Immature natural killer cell (primary cell): ENCODE data around the gene CALD1. TPM values are rescaled to one million over a fixed set of nuclear protein-coding genes. Genes with fewer than 3 reads are reported as not detected.

ENCODE experiments used
- DNase-seq, 3 donors: peaks; one replicate each; pipeline ENCODE4 v3.0.0; 2022; ENCODE audit warnings: mixed read lengths in 1 of 3
- H3K27ac Mint-ChIP-seq, 6 donors: one replicate each; pipeline ENCODE4 v1.8.0; 2020; ENCODE audit warnings: mixed read lengths in 6 of 6, mild to moderate bottlenecking in 5 of 6, inconsistent platforms in 4 of 6, moderate library complexity in 3 of 6
- H3K27me3 Mint-ChIP-seq, 3 donors: one replicate each; pipeline ENCODE4 v1.8.0; 2020 to 2021; ENCODE audit warnings: low read depth in 3 of 3, mild to moderate bottlenecking in 3 of 3, mixed read lengths in 3 of 3, moderate library complexity in 3 of 3, inconsistent platforms in 1 of 3
- H3K36me3 Mint-ChIP-seq, 3 donors: one replicate each; pipeline ENCODE4 v1.8.0; 2020; ENCODE audit warnings: mixed read lengths in 3 of 3, inconsistent platforms in 2 of 3, mild to moderate bottlenecking in 2 of 3
- H3K4me1 Mint-ChIP-seq, 2 donors: one replicate each; pipeline ENCODE4 v1.8.0; 2020; ENCODE audit warnings: inconsistent platforms in 2 of 2, mild to moderate bottlenecking in 2 of 2, mixed read lengths in 2 of 2, moderate library complexity in 1 of 2
- H3K4me3 Mint-ChIP-seq, 5 donors: one replicate each; pipeline ENCODE4 v1.8.0; 2020; ENCODE audit warnings: mild to moderate bottlenecking in 5 of 5, mixed read lengths in 5 of 5, inconsistent platforms in 3 of 5, moderate library complexity in 3 of 5
- H3K9me3 Mint-ChIP-seq, 6 donors: one replicate each; pipeline ENCODE4 v1.8.0; 2020; ENCODE audit warnings: mild to moderate bottlenecking in 6 of 6, mixed read lengths in 6 of 6, inconsistent platforms in 4 of 6, moderate library complexity in 3 of 6
- polyA plus RNA-seq, 3 donors: library from polyadenylated mRNA; unstranded; fragments of 300-500 nt; fragmentation: Illumina TruSeq; gene quantifications; one replicate each; pipeline ENCODE4 v1.2.3, GENCODE V29; 2021

CALD1 gene
- polyA plus RNA-seq, 3 donors from 2014 or later, result 0.06 to 0.07 TPM; not detected in 1

- DNase-seq, result no peak
Observed at GRCh38 chr7:134938141-134938540, 158.7 kb downstream of the CALD1 start.

GRCh38 chr7:134939136-134939535, 159.7 kb downstream of the CALD1 start:
- no peaks in the 10 kb centered on the region for H3K4me1 Mint-ChIP-seq
- H3K9me3 Mint-ChIP-seq, result no peaks in the 10 kb centered on the region
- no peak overlapping the region for H3K4me3 Mint-ChIP-seq
- H3K27me3 Mint-ChIP-seq, result peaks cover 2 to 12% (median 6%) of the 10 kb centered on the region in 3 donors
- no peak for DNase-seq
- no peaks in the 10 kb centered on the region for H3K36me3 Mint-ChIP-seq
- H3K27ac Mint-ChIP-seq, result no peak overlapping the region

More at GRCh38 chr7:134938141-134938540, 158.7 kb downstream of the CALD1 start:
- peaks cover 0 to 2% (median 0%) of the 10 kb centered on the region in 3 donors for H3K36me3 Mint-ChIP-seq
- H3K9me3 Mint-ChIP-seq, result no peaks in the 10 kb centered on the region
- H3K27me3 Mint-ChIP-seq, result peaks cover 2 to 15% (median 6%) of the 10 kb centered on the region in 3 donors
- H3K4me1 Mint-ChIP-seq, result peaks cover 0 to under 1% of the 10 kb centered on the region in 2 donors
- H3K27ac Mint-ChIP-seq, result no peak overlapping the region
- no peak overlapping the region for H3K4me3 Mint-ChIP-seq

- Mint-ChIP-seq H3K4me1 (no peaks in the 10 kb centered on the region), H3K9me3 (no peaks in the 10 kb centered on the region), H3K27ac (no peak overlapping the region), H3K36me3 (no peaks in the 10 kb centered on the region), H3K4me3 (no peak overlapping the region), H3K27me3 (peaks cover 2 to 12% (median 6%) of the 10 kb centered on the region in 3 donors)
- DNase-seq, result no peak
Observed at GRCh38 chr7:134940729-134941128, 161.3 kb downstream of the CALD1 start.

- H3K4me3 Mint-ChIP-seq, result no peak overlapping the region
- no peaks in the 10 kb centered on the region for H3K9me3 Mint-ChIP-seq
- peaks cover 2 to 12% (median 6%) of the 10 kb centered on the region in 3 donors for H3K27me3 Mint-ChIP-seq
- DNase-seq, result no peak
- no peak overlapping the region for H3K27ac Mint-ChIP-seq
- no peaks in the 10 kb centered on the region for H3K4me1 Mint-ChIP-seq
- H3K36me3 Mint-ChIP-seq, result no peaks in the 10 kb centered on the region
Observed at GRCh38 chr7:134941185-134941900, 161.9 kb downstream of the CALD1 start.

DNA sequence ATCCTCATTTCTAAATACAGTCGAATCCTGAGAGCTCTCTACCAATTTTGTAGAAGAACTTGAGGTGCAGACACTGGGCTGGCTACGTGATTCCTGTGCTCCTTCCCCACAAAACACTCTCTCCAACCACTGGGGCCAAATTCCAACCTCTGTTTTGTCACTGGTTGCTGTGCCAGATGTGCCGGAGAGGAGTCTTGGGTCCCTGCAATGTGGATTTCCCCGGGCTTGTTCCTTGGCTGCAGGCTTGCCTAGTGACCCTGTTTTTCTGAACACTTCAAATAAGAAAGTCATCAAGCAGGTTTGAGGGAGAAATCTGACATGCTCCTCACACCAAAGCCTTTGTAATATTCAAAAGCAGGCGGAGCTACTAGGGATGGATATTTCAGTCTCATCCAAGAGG, 162.5 kb downstream of the CALD1 start:
- Mint-ChIP-seq H3K4me3 (no peak overlapping the region), H3K27me3 (peaks cover 2 to 12% (median 7%) of the 10 kb centered on the region in 3 donors), H3K36me3 (no peaks in the 10 kb centered on the region), H3K4me1 (no peaks in the 10 kb centered on the region), H3K27ac (no peak overlapping the region), H3K9me3 (no peaks in the 10 kb centered on the region)
- no peak for DNase-seq

- Mint-ChIP-seq H3K4me1 (no peaks in the 10 kb centered on the region), H3K4me3 (no peak overlapping the region), H3K36me3 (no peaks in the 10 kb centered on the region), H3K9me3 (no peaks in the 10 kb centered on the region), H3K27ac (no peak overlapping the region), H3K27me3 (peaks cover 2 to 12% (median 9%) of the 10 kb centered on the region in 3 donors)
- no peak for DNase-seq
Observed at GRCh38 chr7:134942690-134943466, 163.4 kb downstream of the CALD1 start.

GRCh38 chr7:134943785-134944400, 164.5 kb downstream of the CALD1 start:
- Mint-ChIP-seq H3K27me3 (peaks cover 2 to 12% (median 9%) of the 10 kb centered on the region in 3 donors), H3K4me1 (no peaks in the 10 kb centered on the region), H3K4me3 (no peak overlapping the region), H3K36me3 (no peaks in the 10 kb centered on the region), H3K9me3 (no peaks in the 10 kb centered on the region), H3K27ac (no peak overlapping the region)
- DNase-seq, result no peak

DNA sequence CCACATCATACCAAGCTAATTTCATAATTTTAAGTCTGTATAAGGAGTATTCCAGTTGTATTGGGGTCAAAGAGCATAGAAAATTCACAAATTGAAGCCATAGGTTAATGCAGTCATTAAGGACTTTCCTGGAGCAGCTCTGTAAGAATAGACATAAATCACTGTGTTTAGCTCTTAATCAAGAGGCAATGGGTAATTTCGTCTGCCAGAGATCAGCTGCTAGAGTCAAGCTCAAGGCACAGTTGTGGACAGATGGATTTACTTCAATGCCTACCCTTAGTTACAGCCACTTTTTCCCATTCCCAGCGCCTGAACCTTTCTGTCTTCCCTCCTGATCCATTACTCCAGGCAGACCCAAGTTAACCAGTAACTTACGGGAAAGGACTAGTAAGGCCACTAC, 166.3 kb downstream of the CALD1 start:
- DNase-seq, result no peak
- H3K4me3 Mint-ChIP-seq, result no peak overlapping the region
- H3K9me3 Mint-ChIP-seq, result no peaks in the 10 kb centered on the region
- no peaks in the 10 kb centered on the region for H3K36me3 Mint-ChIP-seq
- H3K4me1 Mint-ChIP-seq, result no peaks in the 10 kb centered on the region
- peaks cover 2 to 12% (median 9%) of the 10 kb centered on the region in 3 donors for H3K27me3 Mint-ChIP-seq
- H3K27ac Mint-ChIP-seq, result no peak overlapping the region

- Mint-ChIP-seq H3K36me3 (no peaks in the 10 kb centered on the region), H3K27me3 (peaks cover 0 to 9% (median 8%) of the 10 kb centered on the region in 3 donors), H3K9me3 (no peaks in the 10 kb centered on the region), H3K4me1 (no peaks in the 10 kb centered on the region), H3K4me3 (no peak overlapping the region), H3K27ac (no peak overlapping the region)
- no peak for DNase-seq
Observed at GRCh38 chr7:134946260-134946659, 166.8 kb downstream of the CALD1 start.

- peaks cover 0 to 2% (median 2%) of the 10 kb centered on the region in 3 donors for H3K27me3 Mint-ChIP-seq
- no peak overlapping the region for H3K4me3 Mint-ChIP-seq
- no peaks in the 10 kb centered on the region for H3K4me1 Mint-ChIP-seq
- no peaks in the 10 kb centered on the region for H3K9me3 Mint-ChIP-seq
- DNase-seq, result no peak
- no peak overlapping the region for H3K27ac Mint-ChIP-seq
- no peaks in the 10 kb centered on the region for H3K36me3 Mint-ChIP-seq
Observed at GRCh38 chr7:134947329-134947728, 167.9 kb downstream of the CALD1 start.

DNA sequence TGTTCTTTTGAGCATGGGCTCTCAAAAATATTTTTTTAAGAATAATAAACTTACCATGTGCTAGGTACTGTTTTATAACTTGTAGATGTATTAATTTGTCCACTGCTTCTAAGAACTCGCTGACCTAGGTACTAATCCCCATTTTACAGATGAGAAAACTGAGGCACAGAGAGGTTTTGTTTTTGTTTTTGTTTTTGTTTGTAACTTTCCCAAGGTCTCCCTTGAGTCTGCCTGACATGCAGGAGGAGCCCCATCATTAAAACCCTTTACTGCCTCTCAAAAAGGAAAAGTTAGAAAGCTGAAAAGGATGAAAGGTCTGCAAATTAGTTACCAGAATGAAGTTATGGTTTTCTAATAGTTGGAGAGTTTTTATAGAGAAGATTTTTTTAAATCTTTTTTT, 168.4 kb downstream of the CALD1 start:
- peaks cover 0 to 2% (median 2%) of the 10 kb centered on the region in 3 donors for H3K27me3 Mint-ChIP-seq
- H3K4me3 Mint-ChIP-seq, result no peak overlapping the region
- H3K27ac Mint-ChIP-seq, result no peak overlapping the region
- H3K36me3 Mint-ChIP-seq, result no peaks in the 10 kb centered on the region
- H3K4me1 Mint-ChIP-seq, result no peaks in the 10 kb centered on the region
- no peak for DNase-seq
- H3K9me3 Mint-ChIP-seq, result no peaks in the 10 kb centered on the region

DNA sequence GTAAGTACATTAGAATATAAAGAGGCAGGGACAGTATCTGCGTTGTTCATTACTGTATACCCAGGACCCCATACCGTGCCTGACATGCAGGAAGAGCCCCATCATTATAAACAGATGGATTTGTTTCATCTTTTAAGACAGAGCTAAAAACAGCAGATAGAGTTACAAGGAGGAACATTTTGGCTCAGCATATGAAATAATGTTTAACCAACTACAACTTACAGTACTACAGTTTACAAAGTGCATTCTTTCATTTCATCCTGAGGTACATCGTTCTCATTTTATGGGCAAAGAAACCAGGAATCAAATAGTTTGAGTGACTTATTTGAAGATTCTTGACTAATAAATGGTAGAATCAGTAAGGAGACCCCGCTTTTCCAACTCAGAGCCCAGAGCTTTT, 168.8 kb downstream of the CALD1 start:
- H3K9me3 Mint-ChIP-seq, result no peaks in the 10 kb centered on the region
- H3K27ac Mint-ChIP-seq, result no peak overlapping the region
- peaks cover 0 to 2% (median 2%) of the 10 kb centered on the region in 3 donors for H3K27me3 Mint-ChIP-seq
- H3K4me1 Mint-ChIP-seq, result no peaks in the 10 kb centered on the region
- no peaks in the 10 kb centered on the region for H3K36me3 Mint-ChIP-seq
- no peak overlapping the region for H3K4me3 Mint-ChIP-seq
- no peak for DNase-seq

GRCh38 chr7:134948736-134949135, 169.3 kb downstream of the CALD1 start:
- Mint-ChIP-seq H3K36me3 (no peaks in the 10 kb centered on the region), H3K4me3 (no peak overlapping the region), H3K4me1 (no peaks in the 10 kb centered on the region), H3K27ac (no peak overlapping the region), H3K9me3 (no peaks in the 10 kb centered on the region), H3K27me3 (peaks cover 0 to 2% (median 2%) of the 10 kb centered on the region in 3 donors)
- no peak for DNase-seq

DNA sequence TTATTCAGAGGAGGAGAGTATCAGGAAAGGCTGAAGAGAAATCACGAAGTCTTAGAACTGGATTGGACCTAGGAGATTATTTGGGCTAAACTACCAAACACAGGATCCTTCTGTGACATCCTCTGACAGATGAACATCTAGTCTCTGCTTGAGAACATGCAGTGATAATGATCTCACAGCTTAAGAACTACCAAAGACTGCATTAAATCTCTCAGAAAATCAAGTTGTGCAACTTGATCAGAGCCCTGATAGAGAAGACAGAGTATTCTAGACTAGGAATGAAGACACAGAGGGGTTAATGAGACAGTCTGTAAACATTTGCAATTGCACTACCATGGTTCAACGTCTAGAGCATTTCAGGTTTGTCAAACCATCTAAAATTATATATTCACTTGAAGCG, 169.7 kb downstream of the CALD1 start:
- Mint-ChIP-seq H3K27ac (no peak overlapping the region), H3K4me1 (no peaks in the 10 kb centered on the region), H3K9me3 (no peaks in the 10 kb centered on the region), H3K36me3 (no peaks in the 10 kb centered on the region), H3K4me3 (no peak overlapping the region), H3K27me3 (peaks cover 0 to 2% (median 2%) of the 10 kb centered on the region in 3 donors)
- DNase-seq, result no peak
